SKM-1 (cell line): ENCODE measurements around the gene CASP4.
A peak's percentile ranks its signal among the peaks of the same experiment; 100 is the strongest.
"Not testable (repeated sequence)": the region's sequence is repeated elsewhere in the genome, so short reads cannot be mapped to it uniquely, and the experiment has no call there.

Source experiments
- DNase-seq: peaks from one replicate; lab custom pipeline; 2025; ENCODE audit not compliant: unreplicated experiment; lab: John Stamatoyannopoulos, UW

CASP4 gene

DNA sequence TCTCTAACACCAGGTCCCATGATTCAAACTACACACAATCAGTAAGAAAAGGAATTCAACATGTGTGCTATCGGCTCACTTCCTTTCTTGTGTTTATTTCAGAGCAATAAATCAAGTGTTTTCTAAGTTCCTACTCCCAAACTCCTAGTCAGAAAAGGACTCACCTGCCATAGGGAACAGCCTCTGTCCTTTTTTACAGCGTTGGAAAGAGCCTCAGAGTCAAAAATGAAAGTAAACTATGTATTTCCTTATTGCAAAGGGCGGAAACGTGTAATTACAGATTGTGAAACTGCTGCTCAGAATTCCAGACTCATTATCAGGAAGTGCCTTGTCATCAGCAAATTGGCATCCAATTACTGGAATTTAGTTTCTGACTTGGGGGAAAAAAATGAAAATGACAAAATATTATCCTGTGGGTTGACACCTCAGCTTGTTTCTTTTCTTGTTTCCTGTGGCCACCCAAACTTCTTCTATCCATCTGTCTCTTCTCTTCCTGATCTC lies at the start of gene CASP4:
Gene CASP4 (minus strand): TSS at position 220 of the 501 bp plus-strand sequence. CDS start 49 bp downstream, at position 171.
- DNase-seq: peak; percentile 74

DNA sequence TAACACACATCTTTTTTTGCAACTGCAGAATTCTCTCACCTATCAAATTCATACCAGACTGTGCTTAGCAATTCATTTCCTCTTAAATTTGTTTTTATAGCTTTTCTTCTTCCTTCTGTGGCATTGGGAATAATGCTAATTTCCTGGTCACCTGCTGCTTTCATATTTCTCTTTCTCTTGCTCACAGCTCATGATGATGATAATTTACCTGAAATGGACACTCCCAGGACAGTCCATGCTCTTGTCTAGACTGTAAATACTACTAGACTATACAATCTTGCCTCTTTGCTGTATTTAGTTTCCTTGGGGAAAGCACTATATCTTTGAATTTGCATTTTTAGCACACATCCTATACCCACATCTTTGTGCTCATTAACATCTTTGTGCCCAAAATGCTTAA lies 39.1 kb upstream of the CASP4 start:
- no peak for DNase-seq

DNA sequence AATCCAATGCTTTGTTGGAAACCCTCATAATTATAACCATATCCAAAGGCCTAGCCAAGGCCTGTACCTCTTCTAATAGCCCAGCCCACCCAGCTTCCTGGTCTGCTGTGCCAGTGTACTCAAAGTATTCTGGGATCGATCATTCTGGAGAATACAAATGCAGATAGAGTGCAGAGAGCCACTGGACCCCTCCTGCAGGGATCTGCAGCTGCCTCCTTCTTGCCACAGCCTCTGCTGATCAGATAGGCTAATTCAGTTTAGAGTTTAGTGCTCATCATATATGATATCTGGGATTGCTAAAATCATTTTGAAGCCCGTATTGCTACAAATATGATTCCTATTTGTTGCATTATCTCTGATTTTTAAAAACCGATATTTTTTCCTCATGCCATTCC lies 37.1 kb upstream of the CASP4 start:
- DNase-seq: no peak

DNA sequence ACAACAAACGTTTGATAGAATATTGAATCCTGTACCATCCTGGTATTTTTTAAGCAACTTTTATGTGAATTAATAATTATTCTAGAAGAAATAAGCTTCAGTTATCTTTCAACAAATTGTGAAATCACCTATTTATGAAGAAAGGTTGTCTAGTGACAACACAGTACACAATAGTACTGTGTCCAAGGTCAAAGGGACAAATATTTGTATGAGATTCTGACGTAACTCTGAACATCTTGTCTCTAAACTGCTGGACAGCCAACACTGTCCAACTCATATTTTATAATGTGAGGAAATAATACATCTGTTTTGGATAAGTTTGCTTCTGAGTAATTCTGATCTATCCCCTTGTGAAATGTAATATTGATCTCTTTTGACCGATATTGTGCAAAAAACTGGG lies 35.6 kb upstream of the CASP4 start:
- no peak for DNase-seq

DNA sequence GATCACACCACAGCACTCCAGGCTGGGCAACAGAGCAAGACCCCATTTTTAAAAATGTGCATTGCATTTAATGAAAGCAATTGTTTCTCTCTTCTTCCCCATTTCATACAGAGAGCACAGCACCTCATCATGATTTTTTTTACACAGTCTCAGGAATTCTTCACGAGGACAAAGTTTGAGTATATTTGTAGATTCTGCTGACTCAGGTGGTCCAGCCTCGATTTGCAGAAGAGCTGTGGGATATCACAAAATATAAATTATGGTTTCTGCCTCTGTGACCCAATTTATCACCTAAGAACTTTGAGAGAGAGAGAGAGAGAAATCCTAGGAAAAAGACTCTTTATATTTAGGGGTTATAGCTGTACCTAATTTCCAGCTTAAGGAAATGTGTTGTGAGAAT lies 34.8 kb upstream of the CASP4 start:
- DNase-seq: no peak

DNA sequence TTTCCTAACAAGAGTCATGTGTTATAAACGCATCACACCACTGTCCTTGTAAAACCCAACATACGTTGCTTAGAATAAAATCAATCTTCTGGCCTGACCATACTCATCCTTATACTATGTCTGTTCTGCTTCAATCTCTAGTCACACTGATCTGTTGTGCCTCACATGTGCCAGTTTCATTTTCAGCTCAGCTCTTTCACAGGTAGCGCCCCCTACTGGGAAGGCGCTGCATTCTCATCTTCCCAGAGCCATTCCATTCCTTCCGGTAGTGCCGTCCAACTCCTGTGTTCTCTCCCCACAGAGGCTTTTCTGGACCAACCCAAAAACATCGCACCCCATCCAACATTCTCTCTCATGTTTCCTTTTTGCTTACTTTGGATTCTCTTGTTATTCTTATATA lies 32.4 kb upstream of the CASP4 start:
- DNase-seq: peak; percentile 44

DNA sequence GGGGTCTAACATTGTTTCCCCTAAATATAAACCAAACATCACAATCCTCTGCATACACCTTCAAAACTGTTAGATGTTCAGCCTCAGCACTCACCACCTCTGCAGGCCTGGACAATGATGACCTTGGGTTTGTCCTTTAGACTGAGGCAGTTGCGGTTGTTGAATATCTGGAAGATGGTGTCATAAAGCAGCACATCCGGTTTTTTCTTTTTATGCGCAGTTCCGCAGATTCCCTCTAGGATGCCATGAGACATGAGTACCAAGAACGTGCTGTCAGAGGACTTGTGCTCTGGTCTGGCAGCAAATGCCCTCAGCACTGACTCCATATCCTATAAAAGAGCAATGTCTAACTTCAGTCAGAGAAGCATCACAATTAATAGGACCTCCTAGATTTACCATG lies 31.8 kb upstream of the CASP4 start:
- DNase-seq: no peak

DNA sequence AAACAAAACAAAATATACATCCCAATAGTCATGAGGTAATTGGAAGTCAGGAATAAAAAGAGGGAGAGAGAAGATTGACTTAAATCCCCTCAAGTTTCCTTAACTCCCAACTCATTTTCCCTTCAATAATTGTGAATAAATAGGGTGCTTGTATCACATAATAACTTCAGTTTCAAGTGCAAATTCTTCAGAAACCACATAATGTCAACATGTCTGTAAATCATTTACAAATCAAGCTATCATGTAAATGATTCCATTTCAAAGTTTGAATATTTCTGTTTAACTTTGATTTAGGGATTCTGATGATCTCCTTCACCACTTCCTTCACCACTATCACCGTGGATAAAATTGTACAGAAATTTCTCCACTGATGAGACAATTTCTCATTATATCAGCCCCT lies 31.3 kb upstream of the CASP4 start:
- no peak for DNase-seq

DNA sequence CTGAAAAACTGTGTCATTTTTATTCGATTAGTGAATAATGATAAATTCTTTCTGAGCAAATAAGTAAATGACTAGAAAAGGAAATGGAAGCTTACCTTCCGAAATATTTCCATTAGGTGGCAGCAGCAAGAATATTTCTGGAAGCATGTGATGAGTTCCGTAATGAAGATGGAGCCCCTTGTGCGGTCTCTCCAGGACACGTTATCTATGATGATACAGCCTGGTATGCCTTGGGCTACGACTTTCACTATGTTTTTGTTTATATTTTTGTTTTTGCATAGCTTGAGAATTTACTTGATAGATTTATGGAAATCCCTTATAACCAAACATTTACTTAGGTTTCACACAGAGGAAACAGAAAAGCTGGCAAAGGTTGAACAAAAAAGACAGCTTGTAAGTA lies 28.9 kb upstream of the CASP4 start:
- DNase-seq: no peak

DNA sequence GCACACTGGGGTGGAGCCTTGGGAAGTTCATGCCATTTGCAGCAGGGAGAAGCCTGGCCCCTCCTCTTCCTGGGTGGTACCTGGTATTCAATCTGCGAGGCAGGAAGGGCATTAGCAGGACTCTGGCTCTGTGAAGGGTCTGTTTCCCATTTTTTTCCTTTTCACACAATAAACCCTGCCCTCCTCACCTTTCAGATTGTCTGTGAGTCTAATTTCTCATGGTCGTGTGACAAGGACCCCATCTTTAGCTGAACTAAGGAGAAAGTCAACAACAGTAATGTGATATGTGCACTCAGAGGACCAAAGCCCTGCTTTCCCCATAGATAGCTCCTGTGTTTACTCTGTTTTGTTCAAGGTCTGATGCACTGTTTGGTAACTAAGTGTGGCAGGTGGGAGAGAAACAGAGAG lies 26.6 kb upstream of the CASP4 start:
- DNase-seq: no peak

DNA sequence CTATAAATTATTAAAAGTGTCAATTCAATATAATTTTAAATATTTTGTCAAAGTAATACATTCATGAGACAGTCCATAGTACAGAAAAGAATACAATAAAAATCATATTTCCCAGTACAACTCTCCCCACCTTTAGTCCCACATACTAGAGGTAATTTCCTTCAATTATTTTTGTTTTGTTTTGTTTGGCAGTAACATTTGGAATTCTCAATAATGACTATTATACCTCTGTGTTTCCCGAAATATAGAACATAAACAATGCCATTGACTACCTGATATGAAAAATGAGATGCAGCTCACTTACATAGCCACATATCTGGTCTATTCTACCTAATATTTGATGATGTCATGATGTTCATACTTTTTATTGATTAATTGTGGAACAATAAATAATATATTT lies 24.4 kb upstream of the CASP4 start:
- DNase-seq: no peak

DNA sequence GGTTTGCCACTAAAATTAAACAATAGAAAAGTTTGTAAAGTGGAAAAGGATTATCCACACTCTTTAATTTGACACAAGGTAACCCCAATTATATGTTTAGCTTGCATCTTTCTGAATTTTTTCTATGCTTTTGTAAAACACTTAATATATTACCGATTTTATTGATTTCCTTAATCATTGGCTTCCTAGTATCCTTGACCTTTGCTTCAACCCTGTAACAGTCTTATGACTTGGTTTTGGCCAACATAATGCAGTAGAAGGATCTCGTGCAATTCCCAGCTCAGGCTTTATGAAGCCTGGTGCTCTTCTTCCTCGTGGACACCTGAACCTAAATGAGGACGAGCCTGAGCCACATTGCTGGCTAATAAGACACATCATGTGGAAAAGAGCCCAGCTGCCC lies 23.6 kb upstream of the CASP4 start:
- no peak for DNase-seq

DNA sequence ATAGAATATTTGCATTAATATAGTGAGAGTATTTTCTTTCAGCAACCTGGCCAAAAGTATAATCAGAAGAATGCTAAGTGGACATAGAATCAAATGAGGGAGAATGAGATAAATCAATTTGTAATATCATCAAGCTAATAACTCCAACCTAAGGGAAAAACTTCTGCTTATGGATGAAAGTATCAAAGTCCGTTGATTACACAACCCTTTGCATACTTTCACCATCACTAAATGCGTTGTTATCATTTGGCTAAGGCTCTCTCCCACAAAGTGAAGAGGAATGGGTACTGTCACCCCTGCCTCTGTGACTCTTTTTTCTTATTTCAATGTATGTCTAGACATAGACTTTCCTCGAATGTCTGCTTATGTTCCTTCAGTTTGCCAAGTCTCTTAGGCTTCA lies 16.4 kb upstream of the CASP4 start:
- no peak for DNase-seq

DNA sequence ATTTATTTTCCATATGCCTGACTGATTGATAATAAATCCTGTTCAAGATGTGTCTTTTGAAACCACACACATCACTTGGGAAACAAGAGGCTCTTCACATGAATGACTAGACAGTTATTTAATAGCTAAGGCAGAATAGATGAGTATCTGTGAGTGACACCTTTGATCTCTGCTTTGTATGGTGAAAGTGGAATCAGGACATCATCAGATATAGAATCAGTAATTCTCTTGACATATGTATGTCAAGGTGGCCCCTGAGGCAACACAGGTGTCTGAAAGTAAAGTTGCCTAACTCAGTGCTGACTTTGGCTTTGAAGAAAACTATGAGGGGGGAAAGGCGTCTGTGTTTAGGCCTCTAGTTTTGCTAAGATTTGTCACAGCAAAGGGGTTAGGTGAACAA lies 11.5 kb upstream of the CASP4 start:
- no peak for DNase-seq

DNA sequence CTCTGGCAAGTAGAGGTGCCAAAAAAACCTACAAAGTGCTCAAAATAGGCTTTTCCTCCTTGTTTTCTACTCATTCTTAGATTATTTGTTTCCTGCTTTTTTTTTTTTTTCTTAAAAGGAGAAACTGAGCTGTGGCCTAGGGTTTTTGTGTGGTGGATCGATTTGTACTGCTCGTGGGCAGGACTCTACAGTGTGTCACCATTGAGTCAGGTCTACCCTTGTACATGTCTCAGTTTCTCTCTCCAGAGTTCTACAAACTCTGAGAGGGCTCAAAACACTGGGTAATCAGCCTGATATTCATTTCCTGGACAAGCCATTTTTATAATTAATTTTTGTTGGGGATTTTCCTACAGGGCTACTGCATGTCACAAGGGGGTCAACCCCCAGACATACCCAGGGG lies 5.2 kb upstream of the CASP4 start:
- no peak for DNase-seq

DNA sequence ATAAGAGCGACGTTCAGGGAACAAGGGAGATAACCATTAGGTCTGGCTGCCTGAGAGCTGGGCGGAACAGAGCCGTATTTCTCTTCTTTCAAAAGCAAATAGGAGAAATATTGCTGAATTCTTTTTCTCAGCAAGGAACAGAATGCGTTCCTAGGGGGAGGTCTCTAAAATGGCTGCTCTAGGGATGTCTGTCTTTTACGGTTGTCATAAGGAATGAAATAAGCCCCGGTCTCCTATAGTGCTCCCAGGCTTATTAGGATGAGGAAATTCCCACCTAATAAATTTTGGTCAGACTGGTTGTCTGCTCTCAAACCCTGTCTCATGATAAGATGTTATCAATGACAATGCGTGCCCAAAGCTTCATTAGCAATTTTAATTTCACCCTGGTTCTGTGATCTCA lies 4.5 kb upstream of the CASP4 start:
- not testable (repeated sequence) for DNase-seq

DNA sequence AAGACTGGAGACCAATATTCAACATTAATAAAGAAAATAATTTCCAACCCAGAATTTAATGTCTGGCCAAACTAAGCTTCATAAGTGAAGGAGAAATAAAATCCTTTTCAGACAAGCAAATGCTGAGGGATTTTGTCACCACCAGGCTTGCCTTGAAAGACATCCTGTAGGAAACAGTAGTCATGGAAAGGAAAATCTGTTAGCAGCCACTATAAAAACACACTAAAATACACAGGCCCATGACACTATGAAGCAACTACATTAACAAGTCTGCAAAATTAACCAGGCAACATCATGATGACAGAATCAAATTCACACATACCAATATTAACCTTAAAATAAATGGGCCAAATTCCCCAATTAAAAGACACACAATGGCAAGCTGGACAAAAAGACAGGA lies 2.4 kb upstream of the CASP4 start:
- no peak for DNase-seq

DNA sequence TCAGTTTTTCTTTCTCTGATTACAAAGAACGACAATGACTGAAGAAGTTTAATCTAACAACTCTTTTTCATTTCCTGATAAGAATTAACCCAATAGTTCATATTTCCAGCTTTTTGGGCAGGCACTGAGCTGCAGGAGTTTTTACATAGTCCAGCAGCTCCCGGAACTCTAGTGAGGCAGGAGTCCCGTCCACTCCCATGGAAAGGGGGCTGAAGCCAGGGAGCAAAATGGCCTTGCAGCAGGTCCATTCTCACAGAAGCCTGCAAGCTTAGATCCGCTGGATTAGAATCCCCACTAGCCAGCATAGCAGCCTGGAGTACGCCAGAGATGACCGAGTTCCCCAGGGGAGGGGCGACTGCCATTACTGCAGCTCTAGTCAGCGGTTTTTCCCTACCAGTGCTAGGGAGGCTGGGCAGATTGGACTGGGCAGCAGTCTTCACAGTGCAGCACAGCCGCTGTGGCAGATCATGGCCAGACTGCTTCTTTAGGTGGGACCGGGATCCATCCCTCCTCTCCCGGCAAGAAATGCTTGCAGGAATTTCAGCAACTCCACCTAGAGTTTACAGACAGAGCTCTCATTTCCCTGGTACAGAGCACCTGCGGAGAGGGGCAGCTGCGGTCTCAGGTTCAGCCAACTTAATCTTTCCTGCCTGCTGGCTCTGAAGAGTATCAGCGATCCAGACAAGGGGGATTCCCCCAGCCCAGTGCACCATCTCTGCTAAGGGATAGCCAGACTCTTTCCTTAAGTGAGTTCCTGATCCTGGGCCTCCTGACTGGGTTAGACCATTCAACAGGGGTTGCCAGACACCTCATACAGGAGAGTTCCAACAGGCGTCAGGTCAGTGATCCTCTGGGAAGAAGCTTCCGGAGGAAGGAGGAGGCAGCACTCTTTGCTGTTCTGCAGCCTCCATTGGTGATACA lies 742 bp upstream of the CASP4 start:
- no peak for DNase-seq

DNA sequence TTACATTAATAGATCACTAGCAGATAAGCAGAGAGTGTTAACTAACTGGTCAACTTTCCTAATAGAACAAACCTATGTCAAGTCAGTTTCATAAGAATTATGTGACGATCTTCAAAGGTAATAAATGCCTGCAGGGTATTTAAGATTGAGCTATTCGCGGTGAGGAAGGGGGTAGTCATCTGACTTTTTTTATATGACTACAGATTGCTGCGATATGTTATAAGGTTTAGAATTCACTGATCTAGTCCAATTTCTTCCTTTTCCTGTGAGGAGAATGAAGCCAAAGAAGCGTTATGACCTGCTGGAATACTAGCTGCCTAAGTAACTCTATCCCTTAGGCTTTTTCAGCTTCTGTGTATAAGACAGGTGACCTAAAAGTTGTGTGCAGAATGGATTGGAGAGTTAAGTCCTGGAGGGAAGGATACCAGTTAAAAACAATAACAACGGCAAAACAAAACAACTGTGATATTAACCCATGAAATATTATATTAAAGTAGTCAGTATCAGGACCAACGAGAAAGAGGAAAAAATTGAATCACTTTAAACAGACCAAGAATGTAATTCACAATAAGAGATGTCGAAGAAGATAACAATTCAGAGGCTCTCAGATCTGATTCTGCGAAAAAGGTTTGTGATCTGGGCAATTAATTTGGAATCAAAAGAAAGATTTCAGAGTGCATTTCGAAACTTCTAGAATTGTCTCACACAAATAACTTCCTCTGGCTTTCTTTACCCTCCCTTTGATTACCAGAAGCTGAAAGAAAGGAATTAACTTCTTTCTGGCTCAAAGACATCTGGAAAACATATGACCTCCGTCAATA lies 630 bp downstream of the CASP4 start:
- DNase-seq: no peak

DNA sequence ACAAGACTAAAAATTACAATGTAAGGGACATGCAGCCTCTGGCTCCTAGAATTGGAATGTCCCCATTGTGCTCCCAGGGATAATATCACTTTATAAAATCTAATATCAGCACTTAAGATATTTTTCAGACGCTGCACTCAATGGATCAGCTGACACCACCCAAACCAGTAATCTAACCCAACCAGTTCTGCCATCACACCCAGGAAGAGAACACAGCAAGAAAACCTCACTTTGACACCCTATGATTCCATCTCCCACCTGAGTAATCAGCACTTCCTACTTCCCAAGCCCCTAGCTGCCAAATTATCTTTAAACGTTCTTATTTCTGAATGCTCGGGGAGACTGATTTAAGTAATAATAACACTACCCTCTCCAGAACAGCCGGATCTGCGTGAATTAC lies 2.6 kb downstream of the CASP4 start:
- DNase-seq: no peak

DNA sequence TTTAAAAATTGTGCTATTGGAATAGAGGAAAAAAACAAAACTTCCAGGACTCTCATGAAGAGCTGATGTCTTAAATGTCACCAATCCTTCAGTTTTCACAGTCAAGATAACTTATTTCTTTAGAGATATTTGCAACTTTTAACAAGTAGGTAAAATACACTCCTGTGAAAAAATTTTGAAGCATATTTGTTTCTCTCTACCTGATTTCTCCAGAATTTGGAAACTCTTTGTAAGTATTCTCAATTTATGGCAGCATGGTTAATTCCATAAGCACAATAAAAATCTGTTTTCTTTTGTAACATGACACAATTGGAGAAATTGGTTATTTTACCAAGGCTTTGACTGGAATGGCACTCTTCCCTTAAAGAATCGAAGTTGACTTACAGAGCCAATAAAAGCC lies 4.1 kb downstream of the CASP4 start:
- no peak for DNase-seq

DNA sequence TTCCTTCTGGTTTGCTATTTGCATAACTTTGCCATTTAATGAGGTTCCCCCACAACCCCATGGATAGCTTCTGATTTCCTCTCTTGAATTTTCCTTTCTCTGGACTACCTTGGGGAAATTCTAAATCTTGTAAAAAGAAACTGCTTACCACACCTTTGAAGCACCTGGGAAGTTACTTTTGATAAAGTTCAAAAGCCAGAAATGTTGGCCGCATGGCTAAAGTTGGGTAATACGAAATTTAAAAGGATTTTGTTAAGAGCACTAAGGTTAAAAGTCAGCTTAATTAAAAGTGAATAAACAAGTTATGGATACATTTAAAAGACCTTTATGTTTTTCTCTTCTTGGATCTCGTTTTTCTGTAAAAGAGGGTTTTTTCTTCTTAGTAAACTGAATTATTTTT lies 5.5 kb downstream of the CASP4 start:
- DNase-seq: no peak
